NCI-H187 treated with DMSO at 0.1 percent for 48 hours (cell line): ENCODE results near the gene RPGRIP1.
"Not testable (repeated sequence)": the region's sequence is repeated elsewhere in the genome, so short reads cannot be mapped to it uniquely, and the experiment has no call there.

Experiments used
- DNase-seq: peaks from one replicate; lab custom pipeline; 2025; lab: John Stamatoyannopoulos, UW

The RPGRIP1 gene

DNA sequence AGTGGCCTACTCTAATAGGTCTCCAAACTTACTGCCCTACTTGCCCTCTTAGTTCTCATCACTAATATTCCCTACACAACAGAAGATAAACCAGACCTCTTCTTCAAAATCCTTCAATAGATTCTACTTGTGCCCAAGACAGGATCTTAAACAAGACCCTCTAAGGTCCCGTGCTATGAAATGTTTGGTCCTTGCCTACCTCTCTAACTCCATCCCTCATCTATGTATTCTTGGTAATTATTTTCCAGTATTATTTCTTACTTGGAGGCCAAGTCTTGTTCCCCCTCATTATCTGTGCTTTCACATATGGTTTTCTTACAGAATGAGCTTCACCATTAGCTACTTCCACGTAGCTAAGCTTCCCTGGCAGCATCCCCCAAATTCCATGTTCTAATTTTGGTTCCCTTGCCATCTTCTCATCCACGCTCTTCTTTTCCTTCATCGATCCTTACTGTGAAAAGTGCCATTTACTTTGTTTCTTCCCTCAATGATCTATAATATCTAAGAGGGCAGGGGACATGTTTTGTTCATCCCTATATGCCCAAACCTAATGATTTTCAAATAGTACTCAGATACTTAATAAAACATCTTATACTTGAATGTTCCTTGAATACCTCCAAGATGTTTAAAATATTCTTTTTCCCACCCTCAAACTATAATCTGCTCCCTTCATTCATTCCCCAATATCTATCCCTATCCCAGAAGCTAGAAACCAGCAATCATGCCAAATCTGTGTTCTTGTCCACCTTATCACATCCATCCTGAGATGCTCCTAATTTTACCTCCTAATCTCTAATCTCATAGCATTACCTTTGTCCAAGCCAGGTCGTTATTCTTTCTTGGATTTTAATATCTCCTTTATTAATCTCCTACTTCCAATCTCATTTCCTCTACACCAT, 20.7 kb upstream of the RPGRIP1 start:
- no peak for DNase-seq

DNA sequence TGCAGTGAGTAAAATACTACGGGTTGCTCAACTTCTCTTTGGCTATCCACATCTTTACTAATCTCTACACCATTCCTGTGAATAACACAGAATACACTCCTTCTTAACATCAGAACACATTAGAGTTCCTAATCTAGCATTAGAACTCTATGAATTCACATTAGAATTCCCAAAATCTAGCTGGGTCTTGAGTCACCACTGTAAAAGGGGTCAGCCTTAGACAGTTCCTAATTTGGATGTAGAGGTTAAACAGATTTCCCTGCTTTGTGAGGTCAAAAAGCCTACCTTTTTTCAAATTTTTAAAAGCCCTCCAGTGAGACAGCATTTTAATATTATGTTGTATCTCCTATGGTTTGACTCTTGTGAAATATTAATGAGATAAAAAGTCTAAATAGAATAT, 18.1 kb upstream of the RPGRIP1 start:
- DNase-seq: no peak

DNA sequence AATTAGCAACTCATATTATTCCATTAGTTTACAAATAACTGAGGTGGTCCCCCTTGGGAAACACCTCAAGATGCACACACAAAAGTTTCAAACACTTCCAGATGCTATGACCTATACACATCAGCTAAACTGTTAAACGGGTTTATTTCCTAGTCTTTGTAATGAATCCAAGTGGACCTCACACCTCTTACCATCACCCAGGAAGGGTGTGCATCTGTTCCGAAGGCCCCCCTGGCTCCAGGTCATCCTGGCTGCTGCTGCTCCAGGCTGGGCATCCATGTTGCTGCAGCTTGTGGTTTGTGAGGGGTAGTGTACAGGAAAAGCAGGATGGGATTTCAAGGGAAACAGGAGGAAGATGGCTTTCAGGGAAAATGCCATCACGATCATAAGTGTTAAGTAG, 17.5 kb upstream of the RPGRIP1 start:
- DNase-seq: no peak

DNA sequence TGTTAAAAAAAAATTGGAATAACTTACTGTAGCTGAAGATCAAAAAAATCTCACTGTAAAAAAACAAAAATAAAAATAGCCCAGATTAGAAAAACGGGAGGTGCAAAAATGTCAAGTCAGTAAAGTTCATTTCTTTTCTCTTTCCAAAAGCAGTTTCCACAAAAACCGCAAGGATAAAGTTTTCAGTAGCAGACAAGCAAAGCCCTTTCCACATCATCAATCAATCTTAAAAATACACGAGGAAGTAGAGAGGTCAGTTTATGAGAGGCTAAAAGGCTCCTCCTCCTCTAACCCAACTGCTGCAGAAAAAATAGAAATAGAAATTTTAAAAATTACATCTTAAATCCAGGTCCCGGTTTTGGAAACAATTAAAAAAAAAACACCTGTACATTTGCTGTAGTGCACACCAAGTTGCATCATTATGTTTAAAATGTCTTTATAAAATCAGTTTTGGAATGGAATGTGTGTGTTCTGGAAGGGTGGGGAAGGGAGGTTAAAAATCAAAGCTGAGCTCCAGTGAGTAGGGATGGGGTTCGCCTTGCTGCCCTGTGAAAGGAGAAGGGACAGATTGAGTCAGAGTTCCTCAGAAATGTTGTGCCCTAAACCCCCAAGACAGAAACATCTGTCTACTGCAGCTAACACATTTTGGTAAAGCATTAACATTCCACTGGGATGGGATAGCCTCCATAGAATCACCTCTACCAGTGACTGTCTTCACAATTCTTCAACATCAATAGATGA, 16.4 kb upstream of the RPGRIP1 start:
- no peak for DNase-seq

DNA sequence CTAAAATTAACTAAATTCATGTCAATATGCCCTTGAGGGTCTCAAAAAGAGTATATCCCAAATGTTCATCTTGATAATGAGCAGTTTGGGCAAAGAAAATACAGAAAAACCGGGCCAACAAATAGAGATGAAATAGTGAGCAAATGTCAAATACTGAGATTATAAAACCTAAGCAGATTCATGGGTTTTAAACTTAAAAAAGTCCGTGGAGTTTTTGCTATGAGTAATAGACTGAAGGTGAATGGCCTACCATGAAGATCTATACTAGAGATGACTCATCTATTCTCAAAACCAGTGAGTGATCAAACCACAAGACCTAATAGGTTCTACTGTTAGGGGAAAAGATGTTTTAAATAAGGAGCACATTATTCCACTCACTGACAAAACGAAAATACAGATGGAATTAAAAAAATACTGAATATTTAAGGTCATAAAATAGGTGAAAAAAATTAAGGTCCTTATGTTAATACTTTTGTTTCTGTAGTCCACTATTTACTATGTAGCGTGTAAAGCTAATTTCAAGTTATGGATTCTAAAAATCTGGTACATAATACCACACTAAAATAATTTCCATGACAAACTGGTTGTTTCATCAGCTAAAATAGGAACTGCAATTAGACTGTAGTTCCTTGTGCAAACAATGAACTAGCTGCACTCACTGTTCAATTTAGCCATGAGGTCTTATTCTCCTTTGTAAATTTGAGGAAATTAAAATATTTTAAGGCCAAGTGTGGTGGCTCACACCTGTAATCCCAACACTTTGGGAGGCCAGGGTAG, 15.7 kb upstream of the RPGRIP1 start:
- no peak for DNase-seq

DNA sequence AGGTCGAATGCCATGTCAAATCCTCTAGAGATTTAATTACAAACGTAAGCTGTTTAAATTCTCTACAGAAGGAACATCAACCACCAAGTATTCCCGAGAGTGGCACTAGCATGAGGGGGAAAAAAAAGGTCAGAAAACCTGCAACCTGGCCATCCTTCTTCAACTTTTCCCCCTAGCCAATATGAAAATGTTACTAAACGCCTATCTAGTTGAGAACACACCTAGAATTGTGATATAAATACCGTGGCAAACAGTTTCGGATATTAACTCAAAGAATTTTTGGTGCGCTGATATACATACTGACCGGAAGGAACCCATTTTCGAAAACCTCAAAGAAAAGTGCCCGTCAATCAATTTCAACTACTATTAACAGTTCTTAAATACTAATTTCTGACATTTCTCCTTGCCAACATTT, 12.4 kb upstream of the RPGRIP1 start:
- no peak for DNase-seq

DNA sequence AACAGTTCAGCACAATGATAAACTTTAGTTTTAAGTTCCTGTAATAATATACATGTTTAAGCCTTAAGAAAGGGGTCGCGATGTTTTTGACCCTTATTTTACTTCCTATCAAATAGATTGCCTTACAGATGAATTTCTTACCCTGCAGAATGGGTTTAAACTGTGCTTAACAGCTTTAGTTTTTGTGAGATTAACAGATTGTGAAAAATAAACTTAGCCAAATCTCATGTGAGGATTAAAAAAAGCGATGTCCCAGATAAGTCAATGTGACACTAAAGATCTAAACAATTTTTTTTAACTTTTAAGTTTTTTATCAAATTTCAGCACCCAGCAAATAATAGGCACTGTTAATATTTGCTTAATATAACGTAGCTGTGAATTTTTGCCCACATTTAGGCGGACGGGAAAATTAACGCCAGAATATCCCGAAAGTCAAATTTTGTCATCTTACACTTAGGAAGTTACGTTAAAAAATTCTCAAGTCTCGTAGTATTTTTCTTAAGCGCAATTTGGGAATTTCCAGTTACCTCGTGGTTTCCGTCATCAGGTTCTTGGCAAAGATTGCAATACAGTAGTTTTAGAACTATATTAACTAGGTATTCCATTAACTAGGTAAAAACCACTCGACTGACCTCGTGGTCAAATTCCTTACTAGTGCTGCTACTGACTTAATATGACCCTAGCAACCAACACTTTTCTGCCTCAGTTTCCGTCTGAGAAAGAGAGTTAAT, 11.8 kb upstream of the RPGRIP1 start:
- no peak for DNase-seq

DNA sequence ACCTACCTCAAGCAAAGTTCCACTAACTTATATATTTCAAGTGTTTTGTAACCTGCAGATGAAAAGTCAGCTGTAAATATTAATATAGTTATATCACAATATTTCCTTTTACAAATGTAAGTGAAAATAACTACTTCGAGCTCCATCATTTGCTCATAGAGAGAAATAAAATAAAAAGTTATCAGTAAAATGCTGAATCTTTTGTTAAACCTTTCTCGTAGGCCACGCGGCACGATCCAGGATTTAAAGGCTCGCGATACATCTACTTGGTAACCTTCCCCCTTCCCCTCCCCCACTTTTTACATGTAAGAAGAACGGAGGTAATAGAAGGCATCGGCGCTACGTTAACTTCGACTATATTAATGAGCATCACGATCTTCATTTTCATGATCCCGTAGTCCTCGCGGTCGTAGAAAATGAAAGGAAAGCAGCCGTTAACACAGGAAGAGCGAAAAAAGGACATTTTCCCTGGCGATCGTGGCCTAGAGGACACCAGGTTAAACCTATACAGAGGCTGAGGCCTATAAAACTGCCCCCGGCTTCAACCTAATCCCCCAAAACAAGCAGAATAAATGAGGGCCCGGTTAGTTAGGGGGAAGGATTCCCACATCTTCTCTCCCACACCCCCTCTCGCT, 11.1 kb upstream of the RPGRIP1 start:
- no peak for DNase-seq

DNA sequence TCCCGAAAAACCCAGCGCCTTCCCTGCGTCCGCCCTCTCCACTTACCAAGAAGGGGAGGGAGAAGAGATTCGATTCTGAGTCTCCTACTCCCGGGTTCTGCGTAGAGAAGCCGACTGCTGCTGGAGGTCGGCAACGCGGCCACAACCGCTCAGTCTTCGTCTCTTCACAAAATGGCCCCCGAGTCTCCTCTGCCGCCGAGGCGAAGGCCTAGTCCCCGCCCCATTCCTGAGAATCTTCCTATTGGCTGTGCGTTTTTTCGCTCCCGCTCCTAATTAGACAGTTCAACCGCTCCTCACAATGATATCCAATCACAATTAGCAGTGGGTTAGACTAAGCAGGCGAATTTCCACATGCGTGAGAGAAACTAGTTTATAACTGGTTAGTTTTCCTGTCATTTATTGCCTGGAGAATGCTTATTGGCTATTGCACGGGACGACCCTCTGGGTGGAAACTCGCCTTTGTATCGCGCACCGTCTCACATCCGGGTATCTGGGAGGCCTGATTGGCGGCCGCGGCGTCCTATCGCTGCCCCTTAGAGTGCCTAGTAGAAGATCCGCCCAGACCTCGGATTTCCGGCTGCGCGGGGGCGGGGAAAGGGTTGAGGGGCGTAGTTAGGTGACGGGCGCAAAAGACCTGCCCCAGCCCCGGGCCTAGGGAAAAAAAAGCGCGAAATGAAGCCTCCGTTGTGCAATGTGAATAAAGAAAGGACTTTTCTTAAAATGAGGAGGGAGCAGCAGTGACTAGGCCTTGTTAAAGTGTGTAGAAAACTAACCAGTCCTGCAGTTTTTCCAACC, 10.4 kb upstream of the RPGRIP1 start, which contains the start of gene HNRNPC:
Gene HNRNPC (minus strand): TSS at position 191 of the 795 bp plus-strand sequence. CDS start 35,249 bp downstream, outside the sequence.
- DNase-seq: peak; percentile 100

DNA sequence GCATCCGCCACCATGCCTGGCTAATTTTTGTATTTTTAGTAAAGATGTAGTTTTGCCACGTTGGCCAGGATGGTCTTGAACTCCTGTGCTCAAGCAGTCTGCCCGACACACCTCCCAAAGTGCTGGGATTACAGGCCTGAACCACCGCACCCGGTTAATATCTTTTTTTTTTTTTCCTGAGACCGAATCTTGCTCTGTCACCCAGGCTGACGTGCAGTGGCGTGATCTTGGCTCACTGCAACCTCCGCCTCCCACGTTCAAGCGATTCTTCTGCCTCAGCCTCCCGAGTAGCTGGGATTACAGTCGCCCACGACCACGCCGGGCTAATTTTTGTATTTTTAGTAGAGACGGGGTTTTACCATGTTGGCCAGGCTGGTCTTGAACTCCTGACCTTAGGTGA, 7.2 kb upstream of the RPGRIP1 start:
- not testable (repeated sequence) for DNase-seq

DNA sequence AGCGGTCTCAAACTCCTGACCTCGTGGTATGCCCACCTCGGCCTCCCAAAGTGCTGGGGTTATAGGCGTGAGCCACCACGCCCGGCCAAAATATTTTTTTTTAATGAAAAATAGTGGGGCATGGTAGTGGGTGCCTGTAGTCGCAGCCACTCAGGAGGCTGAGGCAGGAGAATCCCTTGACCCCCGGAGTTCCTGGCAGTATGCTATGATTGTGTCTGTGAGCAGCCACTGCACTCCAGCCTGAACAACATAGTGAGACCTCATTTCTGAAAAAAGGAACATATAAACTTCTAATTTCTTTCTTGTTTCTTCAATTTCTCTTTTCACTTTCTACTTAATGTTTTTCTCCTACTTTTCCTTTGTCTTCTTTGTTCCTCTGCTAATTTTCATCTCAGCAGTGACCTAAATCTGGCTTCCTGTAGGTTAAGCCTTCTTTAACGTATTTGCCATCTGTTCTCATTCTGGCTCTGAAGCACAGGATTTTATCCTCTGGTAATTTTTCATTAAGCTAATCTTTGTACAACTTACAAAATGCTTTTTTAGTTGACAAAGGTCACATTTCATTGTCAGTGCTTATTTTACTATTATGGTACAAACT, 4.5 kb upstream of the RPGRIP1 start:
- DNase-seq: no peak

DNA sequence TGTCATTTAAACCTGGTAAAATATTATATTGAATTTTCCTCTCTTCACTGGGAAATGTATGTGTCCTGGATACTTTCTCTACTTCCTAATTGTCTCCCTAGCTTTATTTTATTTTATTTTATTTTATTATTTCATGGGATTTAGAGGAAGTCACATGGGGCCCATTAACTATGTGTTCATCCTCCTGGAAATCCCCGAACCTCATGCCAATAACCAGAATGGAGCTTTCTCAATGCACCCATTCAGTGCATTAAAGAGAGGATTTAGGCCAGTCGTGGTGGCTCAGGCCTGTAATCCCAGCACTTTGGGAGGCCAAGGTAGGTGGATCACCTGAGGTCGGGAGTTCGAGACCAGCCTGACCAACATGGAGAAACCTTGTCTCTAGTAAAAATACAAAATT, 1.3 kb upstream of the RPGRIP1 start:
- no peak for DNase-seq

DNA sequence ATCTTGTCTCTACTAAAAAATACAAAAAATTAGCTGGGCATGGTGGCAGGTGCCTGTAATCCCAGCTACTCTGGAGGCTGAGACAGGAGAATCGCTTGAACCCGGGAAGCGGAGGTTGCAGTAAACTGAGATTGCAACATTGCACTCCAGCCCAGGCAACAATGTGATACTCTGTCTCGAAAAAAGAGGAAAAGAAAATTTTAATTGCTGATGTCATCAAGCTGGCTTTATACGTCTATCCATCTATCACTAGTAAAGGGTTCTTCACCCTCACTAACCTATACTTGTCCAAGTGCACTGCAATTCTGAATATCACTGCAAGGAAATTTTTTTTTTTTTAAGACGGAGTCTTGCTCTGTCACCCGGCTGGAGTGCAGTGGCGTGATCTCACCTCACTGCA, 2.0 kb downstream of the RPGRIP1 start:
- not testable (repeated sequence) for DNase-seq

DNA sequence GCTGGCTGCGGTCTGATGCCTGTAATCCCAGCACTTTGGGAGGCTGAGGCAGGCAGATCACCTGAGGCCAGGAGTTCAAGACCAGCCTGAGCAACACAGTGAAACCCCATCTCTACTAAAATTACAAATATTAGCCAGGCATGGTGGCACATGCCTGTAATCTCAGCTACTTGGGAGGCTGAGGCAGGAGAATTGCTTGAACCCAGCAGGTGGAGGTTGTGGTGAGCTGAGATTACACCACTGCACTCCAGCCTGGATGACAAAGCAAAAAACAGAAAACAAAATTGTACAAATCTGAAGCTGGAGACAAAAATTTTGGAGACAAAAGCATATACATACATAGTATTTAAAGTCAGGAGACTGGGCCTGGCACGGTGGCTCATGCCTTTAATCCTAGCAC, 6.6 kb downstream of the RPGRIP1 start:
- not testable (repeated sequence) for DNase-seq

DNA sequence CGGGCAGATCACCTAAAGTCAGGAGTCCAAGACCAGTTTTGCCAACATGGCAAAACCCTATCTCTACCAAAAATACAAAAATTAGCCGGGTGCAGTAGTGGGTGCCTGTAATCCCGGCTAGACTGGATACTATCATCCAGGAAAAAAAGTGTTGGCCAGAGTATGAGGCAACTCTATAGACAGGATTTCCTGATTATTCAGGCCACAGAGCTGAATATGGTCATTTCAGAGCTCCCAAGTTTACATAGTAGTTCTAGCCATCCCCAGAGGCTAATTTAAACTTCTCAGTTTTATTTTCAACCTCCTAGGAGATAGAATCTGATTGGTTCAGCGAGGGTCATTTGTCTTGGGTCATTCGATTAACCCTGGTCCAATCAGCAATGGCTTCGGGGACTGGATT, 7.3 kb downstream of the RPGRIP1 start:
- no peak for DNase-seq

DNA sequence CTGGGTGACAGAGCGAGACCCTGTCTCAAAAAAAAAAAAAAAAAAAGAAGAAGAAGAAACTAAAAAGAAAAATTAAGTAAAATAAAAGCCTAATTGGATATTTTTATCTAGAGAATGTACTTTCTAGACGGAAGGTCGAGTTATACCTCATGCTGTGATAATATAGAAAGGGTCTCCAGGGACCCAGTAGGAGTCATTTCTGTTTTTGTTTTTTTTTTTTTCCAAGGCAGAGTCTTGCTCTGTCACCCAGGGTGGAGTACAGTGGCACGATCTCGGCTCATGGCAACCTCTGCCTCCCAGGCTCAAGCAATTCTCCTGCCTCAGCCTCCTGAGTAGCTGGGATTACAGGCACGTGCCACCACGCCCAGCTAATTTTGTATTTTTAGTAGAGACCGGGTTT, 14.1 kb downstream of the RPGRIP1 start:
- not testable (repeated sequence) for DNase-seq

DNA sequence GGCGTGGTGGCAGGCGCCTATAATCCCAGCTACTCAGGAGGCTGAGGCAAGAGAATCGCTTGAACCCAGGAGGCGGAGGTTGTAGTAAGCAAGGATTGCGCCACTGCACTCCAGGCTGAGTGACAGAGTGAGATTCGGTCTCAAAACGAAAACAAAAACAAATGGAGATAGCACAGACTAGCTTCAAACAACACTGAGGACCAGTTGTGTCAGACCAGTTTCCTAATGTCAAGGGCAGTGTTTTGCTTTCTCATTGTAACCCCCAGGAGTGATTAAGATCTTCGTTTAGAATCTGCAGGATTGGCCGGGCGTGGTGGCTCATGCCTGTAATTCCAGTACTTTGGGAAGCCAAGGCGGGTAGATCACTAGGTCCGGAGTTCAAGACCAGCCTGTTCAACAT, 18.5 kb downstream of the RPGRIP1 start:
- DNase-seq: no peak

DNA sequence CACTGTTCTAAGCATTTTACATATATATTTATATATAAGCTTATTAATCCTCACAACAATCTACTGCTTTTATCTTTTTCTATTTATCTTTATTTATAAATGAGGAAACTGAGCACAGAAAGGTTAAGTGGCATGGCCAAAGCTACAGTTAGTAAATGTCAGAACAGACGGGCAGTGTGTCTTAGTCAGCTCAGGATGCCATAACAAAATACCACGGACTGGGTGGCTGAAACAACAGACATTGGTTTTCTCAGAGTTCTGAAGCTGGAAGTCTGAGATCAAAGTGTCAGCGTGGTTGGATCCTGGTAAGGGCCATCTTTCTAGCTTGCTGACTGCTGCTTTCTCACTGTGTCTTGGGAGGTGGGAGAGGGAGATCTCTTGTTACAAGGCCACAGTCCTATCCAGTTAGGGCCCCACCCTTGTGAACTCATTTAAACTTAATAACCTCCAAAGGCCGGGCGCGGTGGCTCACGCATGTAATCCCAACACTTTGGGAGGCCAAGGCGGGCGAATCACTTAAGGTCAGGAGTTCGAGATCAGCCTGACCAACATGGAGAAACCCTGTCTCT, 19.8 kb downstream of the RPGRIP1 start:
- no peak for DNase-seq

DNA sequence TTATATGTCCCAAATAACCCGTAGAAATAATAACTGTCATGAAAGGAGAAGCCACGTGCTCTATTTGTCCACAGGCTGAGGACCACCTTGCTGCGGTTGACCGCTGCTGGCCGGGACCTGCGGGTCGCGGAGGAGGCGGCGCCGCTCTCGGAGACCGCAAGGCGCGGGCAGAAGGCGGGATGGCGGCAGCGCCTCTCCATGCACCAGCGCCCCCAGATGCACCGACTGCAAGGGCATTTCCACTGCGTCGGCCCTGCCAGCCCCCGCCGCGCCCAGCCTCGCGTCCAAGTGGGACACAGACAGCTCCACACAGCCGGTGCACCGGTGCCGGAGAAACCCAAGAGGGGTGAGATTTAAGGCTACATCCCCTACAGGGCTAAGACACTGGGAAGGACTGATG, 21.0 kb downstream of the RPGRIP1 start:
- DNase-seq: no peak
